GM21737 (cell line): ENCODE results near the gene SH3BP5.

ENCODE experiments used
- ATAC-seq: cut with Tn5 transposase; IDR thresholded peaks from one replicate; pipeline ENCODE4 v1.9.1; 2021; ENCODE audit warnings: mild to moderate bottlenecking, moderate library complexity; ENCODE audit not compliant: unreplicated experiment

Gene SH3BP5

GRCh38 chr3:15347063-15347736 is 14.8 kb upstream of the SH3BP5 start:
- no peak for ATAC-seq

- no peak for ATAC-seq
These were observed 14.1 kb upstream of the SH3BP5 start for GRCh38 chr3:15346516-15346915.

- ATAC-seq: peak; percentile 91
These were observed 13.3 kb upstream of the SH3BP5 start for GRCh38 chr3:15345608-15346137.

GRCh38 chr3:15345066-15345607 is 12.8 kb upstream of the SH3BP5 start:
- ATAC-seq: peak; percentile 5

- no peak for ATAC-seq
These were observed 10.6 kb upstream of the SH3BP5 start for GRCh38 chr3:15342945-15343344.

- no peak for ATAC-seq
These were observed 9.9 kb upstream of the SH3BP5 start for GRCh38 chr3:15342246-15342645.

- no peak for ATAC-seq
These were observed 8.8 kb upstream of the SH3BP5 start for GRCh38 chr3:15341030-15341726.

GRCh38 chr3:15339786-15340215 is 7.4 kb upstream of the SH3BP5 start:
- no peak for ATAC-seq

- ATAC-seq: no peak
These were observed 6.6 kb upstream of the SH3BP5 start for GRCh38 chr3:15339001-15339400.

GRCh38 chr3:15337963-15338362 is 5.6 kb upstream of the SH3BP5 start:
- ATAC-seq: no peak

- no peak for ATAC-seq
These were observed 3.7 kb upstream of the SH3BP5 start for GRCh38 chr3:15336057-15336456.

GRCh38 chr3:15333956-15334263 is 1.5 kb upstream of the SH3BP5 start:
- no peak for ATAC-seq

GRCh38 chr3:15333099-15333955 is 941 bp upstream of the SH3BP5 start:
- no peak for ATAC-seq

GRCh38 chr3:15331606-15332404 is 581 bp downstream of the SH3BP5 start:
- no peak for ATAC-seq

GRCh38 chr3:15331072-15331605 is 1.2 kb downstream of the SH3BP5 start:
- ATAC-seq: no peak

- ATAC-seq: no peak
These were observed 2.3 kb downstream of the SH3BP5 start for GRCh38 chr3:15330031-15330596.

GRCh38 chr3:15329046-15330005 is 3.1 kb downstream of the SH3BP5 start:
- ATAC-seq: no peak

GRCh38 chr3:15327941-15328340 is 4.4 kb downstream of the SH3BP5 start:
- ATAC-seq: no peak

GRCh38 chr3:15326673-15327072 is 5.7 kb downstream of the SH3BP5 start:
- no peak for ATAC-seq
